Left renal cortex interstitium (tissue), 4 donors: ENCODE data around the gene LTA. TPM values are rescaled to one million over a fixed set of nuclear protein-coding genes. Genes with fewer than 3 reads are reported as not detected.

ENCODE experiments used
- DNase-seq, 4 donors: peaks; one replicate each; pipeline ENCODE4 v3.0.0-alpha.2; 2013; ENCODE audit warnings: low read depth in 4 of 4, low spot score in 2 of 4, missing footprints in 1 of 4
- polyA plus RNA-seq, 4 donors: library from polyadenylated mRNA; unstranded; fragments of 120-200 nt; gene quantifications; one replicate each; pipeline ENCODE4 v1.2.1, GENCODE V29; 2013; ENCODE audit not compliant: insufficient read length in 4 of 4

LTA gene
- polyA plus RNA-seq, 4 donors, result 0.24 to 0.39 (median 0.31) TPM

GRCh38 chr6:31568537-31568961, 3.5 kb upstream of the LTA start:
- no peak for DNase-seq

GRCh38 chr6:31569861-31570536, 2.1 kb upstream of the LTA start:
- DNase-seq, result no peak

DNA sequence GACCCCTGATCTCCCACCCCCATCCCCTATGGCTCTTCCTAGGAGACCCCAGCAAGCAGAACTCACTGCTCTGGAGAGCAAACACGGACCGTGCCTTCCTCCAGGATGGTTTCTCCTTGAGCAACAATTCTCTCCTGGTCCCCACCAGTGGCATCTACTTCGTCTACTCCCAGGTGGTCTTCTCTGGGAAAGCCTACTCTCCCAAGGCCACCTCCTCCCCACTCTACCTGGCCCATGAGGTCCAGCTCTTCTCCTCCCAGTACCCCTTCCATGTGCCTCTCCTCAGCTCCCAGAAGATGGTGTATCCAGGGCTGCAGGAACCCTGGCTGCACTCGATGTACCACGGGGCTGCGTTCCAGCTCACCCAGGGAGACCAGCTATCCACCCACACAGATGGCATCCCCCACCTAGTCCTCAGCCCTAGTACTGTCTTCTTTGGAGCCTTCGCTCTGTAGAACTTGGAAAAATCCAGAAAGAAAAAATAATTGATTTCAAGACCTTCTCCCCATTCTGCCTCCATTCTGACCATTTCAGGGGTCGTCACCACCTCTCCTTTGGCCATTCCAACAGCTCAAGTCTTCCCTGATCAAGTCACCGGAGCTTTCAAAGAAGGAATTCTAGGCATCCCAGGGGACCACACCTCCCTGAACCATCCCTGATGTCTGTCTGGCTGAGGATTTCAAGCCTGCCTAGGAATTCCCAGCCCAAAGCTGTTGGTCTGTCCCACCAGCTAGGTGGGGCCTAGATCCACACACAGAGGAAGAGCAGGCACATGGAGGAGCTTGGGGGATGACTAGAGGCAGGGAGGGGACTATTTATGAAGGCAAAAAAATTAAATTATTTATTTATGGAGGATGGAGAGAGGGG, 1.4 kb downstream of the LTA start:
- DNase-seq, result no peak

- DNase-seq, result no peak
Observed at GRCh38 chr6:31574106-31575061, 2.3 kb downstream of the LTA start.

GRCh38 chr6:31575335-31575901, 3.3 kb downstream of the LTA start, which contains the start of gene TNF:
Gene TNF (plus strand): TSS chr6:31575565. CDS start chr6:31575742, 177 bp downstream.
- no peak for DNase-seq

GRCh38 chr6:31575952-31576685, 4.0 kb downstream of the LTA start:
- no peak for DNase-seq

DNA sequence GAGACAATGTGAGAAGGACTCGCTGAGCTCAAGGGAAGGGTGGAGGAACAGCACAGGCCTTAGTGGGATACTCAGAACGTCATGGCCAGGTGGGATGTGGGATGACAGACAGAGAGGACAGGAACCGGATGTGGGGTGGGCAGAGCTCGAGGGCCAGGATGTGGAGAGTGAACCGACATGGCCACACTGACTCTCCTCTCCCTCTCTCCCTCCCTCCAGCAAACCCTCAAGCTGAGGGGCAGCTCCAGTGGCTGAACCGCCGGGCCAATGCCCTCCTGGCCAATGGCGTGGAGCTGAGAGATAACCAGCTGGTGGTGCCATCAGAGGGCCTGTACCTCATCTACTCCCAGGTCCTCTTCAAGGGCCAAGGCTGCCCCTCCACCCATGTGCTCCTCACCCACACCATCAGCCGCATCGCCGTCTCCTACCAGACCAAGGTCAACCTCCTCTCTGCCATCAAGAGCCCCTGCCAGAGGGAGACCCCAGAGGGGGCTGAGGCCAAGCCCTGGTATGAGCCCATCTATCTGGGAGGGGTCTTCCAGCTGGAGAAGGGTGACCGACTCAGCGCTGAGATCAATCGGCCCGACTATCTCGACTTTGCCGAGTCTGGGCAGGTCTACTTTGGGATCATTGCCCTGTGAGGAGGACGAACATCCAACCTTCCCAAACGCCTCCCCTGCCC, 4.9 kb downstream of the LTA start:
- DNase-seq, result no peak

DNA sequence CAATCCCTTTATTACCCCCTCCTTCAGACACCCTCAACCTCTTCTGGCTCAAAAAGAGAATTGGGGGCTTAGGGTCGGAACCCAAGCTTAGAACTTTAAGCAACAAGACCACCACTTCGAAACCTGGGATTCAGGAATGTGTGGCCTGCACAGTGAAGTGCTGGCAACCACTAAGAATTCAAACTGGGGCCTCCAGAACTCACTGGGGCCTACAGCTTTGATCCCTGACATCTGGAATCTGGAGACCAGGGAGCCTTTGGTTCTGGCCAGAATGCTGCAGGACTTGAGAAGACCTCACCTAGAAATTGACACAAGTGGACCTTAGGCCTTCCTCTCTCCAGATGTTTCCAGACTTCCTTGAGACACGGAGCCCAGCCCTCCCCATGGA, 5.5 kb downstream of the LTA start:
- DNase-seq, result no peak

DNA sequence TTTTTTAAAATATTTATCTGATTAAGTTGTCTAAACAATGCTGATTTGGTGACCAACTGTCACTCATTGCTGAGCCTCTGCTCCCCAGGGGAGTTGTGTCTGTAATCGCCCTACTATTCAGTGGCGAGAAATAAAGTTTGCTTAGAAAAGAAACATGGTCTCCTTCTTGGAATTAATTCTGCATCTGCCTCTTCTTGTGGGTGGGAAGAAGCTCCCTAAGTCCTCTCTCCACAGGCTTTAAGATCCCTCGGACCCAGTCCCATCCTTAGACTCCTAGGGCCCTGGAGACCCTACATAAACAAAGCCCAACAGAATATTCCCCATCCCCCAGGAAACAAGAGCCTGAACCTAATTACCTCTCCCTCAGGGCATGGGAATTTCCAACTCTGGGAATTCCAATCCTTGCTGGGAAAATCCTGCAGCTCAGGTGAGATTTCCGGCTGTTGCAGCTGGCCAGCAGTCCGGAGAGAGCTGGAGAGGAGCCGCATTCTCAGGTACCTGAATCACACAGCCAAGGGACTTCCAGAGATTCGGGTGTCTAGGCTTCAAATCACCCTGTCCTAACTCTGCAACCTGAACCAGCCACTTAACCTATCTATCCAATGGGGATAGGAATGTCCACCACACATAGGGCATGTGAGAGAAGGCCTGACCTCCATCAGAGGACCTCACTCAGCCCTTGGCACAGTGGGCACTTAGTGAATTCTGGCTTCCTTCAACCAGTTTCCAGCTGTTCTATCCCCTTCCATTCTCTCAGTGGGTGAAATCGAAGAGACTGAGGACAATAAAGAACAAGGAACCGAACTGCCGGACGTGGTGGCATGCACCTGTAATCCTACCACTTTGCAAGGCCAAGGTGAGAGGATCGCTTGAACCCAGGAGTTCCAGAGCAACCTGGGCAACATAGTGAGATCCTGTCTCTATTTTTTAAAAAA, 6.4 kb downstream of the LTA start:
- no peak for DNase-seq

- no peak for DNase-seq
Observed at GRCh38 chr6:31579119-31579505, 7.0 kb downstream of the LTA start.

DNA sequence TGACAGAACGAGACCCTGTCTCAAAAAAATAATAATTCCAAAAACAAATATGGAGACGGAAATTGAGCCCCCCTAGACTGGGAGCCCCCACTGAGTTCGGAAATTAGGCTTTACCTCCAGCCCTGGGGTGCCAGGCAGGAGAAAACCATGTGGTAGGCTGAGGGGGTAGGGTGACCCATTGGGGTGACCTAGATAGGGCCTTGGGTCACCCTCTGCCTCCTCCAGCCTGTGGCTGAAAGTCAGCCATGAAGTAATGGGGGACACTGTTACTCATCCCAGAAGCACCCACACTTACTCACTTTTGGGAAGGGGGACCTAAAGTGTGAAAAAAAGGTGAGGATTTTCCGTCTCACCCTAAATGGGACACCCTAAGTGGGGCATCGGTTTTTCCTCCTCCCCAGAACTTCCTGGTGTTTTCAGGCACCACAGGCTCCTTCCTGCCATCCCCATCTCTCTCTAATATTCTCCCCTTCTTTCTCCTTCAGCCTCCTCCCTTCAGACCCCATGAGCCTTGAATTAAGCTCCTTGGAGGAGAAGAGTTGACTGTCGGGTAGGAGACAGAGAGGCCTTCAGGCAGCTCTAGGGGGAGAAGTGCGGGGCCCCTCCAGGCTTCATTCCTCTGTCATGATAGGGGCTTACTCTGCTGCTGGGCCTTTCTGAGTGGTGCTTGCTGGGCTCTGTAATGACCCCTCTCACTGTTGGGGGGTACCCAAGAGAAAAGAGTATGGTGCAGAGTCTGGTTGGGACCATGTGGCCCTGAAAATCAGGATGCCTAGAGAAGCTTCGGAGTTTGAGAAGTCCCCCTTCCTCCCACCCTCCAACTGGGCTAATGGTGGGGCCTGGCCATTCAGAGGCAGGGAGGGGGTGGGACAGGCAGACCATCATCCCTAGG, 7.7 kb downstream of the LTA start:
- no peak for DNase-seq

GRCh38 chr6:31580438-31580740, 8.3 kb downstream of the LTA start:
- DNase-seq, result no peak

GRCh38 chr6:31580807-31581433, 8.8 kb downstream of the LTA start:
- peak; percentile 63 to 80 (median 73) for DNase-seq

- DNase-seq, result peak in 1 of 4 donors; percentile 28
Observed at GRCh38 chr6:31581434-31582229, 9.5 kb downstream of the LTA start.

DNA sequence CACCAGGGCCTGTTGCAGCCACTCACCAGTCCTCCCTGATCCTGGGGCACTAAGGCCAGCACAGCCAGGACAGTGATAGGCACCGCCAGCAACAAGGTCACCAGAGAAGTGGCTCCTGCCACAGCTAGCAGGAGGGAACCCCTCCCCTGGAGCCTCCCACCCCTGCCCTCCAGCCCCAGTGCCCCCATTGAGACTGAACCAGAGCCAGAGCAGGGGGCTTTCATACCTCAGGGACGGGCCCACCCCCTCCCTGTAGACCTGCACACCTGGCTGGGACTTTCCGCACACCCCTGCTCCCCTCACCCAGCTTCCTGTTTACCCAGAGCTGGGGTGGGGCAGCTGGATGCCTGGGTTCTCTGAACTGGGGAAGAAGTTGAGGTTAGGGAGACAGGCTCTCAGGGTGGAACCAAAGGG, 10.1 kb downstream of the LTA start, which contains the start of gene LTB:
LTB (minus strand) TSS at position 195 of the 414 bp plus-strand sequence; CDS start at position 188, 7 bp downstream.
- no peak for DNase-seq

- DNase-seq, result no peak
Observed at GRCh38 chr6:31585491-31585890, 13.4 kb downstream of the LTA start.
